ENCODE results near the gene RTF2. TPM values are rescaled to one million over a fixed set of nuclear protein-coding genes. Genes with fewer than 3 reads are reported as not detected.
"Not testable (repeated sequence)": the region's sequence is repeated elsewhere in the genome, so short reads cannot be mapped to it uniquely, and the experiment has no call there.

Gene RTF2
- total and polyA plus RNA-seq, 5 donors = 73.4 to 80.4 (median 78.7) TPM

- 95% methylated on average over 14 of the region's 14 CpGs for WGBS
Observed at GRCh38 chr20:56518126-56518525, 49.7 kb downstream of the RTF2 start.

GRCh38 chr20:56518721-56519398 lies 50.4 kb downstream of the RTF2 start:
- no peaks in the 10 kb centered on the region for H3K27me3 ChIP-seq (ENCODE audit: control insufficient read depth, insufficient read depth)
- DNase-seq = no peak
- no peaks in the 10 kb centered on the region for H3K9me3 ChIP-seq (ENCODE audit: control insufficient read depth, low read length)
- peaks cover 2% of the 10 kb centered on the region for H3K4me1 ChIP-seq (ENCODE audit: control insufficient read depth, insufficient read depth, low read length)
- intact Hi-C loops (cut with DNase I) = no loop called here
- no peak for ATAC-seq
- 95% methylated on average over 10 of the region's 10 CpGs for WGBS
- H3K4me3 ChIP-seq (ENCODE audit: low read length) = no peak overlapping the region
- no peak overlapping the region for H3K27ac ChIP-seq (ENCODE audit: low read length)

More at GRCh38 chr20:56518126-56518525, 49.7 kb downstream of the RTF2 start:
- intact Hi-C loops (cut with DNase I) = no loop called here
- H3K4me1 ChIP-seq (ENCODE audit: control insufficient read depth, insufficient read depth, low read length) = peaks cover 2% of the 10 kb centered on the region
- no peaks in the 10 kb centered on the region for H3K27me3 ChIP-seq (ENCODE audit: control insufficient read depth, insufficient read depth)
- H3K4me3 ChIP-seq (ENCODE audit: low read length) = no peak overlapping the region
- DNase-seq (no peak), ATAC-seq (no peak)
- H3K9me3 ChIP-seq (ENCODE audit: control insufficient read depth, low read length) = no peaks in the 10 kb centered on the region
- H3K27ac ChIP-seq (ENCODE audit: low read length) = no peak overlapping the region

- Histone ChIP-seq H3K4me3 (ENCODE audit: low read length) (no peak overlapping the region), H3K4me1 (ENCODE audit: control insufficient read depth, insufficient read depth, low read length) (peaks cover 2% of the 10 kb centered on the region), H3K27ac (ENCODE audit: low read length) (no peak overlapping the region), H3K27me3 (ENCODE audit: control insufficient read depth, insufficient read depth) (no peaks in the 10 kb centered on the region), H3K9me3 (ENCODE audit: control insufficient read depth, low read length) (no peaks in the 10 kb centered on the region)
- intact Hi-C loops (cut with DNase I) = no loop called here
- no peak for ATAC-seq
- 99% methylated on average over 10 of the region's 10 CpGs for WGBS
- no peak for DNase-seq
Observed at GRCh38 chr20:56519551-56519950, 51.1 kb downstream of the RTF2 start.

GRCh38 chr20:56520180-56520579 lies 51.8 kb downstream of the RTF2 start:
- intact Hi-C loops (cut with DNase I) = no loop called here
- WGBS = 98% methylated on average over 10 of the region's 10 CpGs
- H3K9me3 ChIP-seq (ENCODE audit: control insufficient read depth, low read length) = no peaks in the 10 kb centered on the region
- no peak for ATAC-seq
- no peak overlapping the region for H3K27ac ChIP-seq (ENCODE audit: low read length)
- no peaks in the 10 kb centered on the region for H3K27me3 ChIP-seq (ENCODE audit: control insufficient read depth, insufficient read depth)
- H3K4me1 ChIP-seq (ENCODE audit: control insufficient read depth, insufficient read depth, low read length) = peaks cover 2% of the 10 kb centered on the region
- H3K4me3 ChIP-seq (ENCODE audit: low read length) = no peak overlapping the region
- DNase-seq = no peak

- WGBS = 93% methylated on average over 13 of the region's 13 CpGs
- DNase-seq; H3K27ac ChIP-seq (ENCODE audit: low read length); H3K4me1 ChIP-seq (ENCODE audit: control insufficient read depth, insufficient read depth, low read length); intact Hi-C loops (cut with DNase I); H3K27me3 ChIP-seq (ENCODE audit: control insufficient read depth, insufficient read depth); H3K4me3 ChIP-seq (ENCODE audit: low read length); ATAC-seq; H3K9me3 ChIP-seq (ENCODE audit: control insufficient read depth, low read length): not testable (repeated sequence)
Observed at GRCh38 chr20:56520746-56521354, 52.4 kb downstream of the RTF2 start.

- no peaks in the 10 kb centered on the region for H3K27me3 ChIP-seq (ENCODE audit: control insufficient read depth, insufficient read depth)
- no peak overlapping the region for H3K27ac ChIP-seq (ENCODE audit: low read length)
- DNase-seq = no peak
- no peak overlapping the region for H3K4me3 ChIP-seq (ENCODE audit: low read length)
- ATAC-seq = no peak
- no peaks in the 10 kb centered on the region for H3K9me3 ChIP-seq (ENCODE audit: control insufficient read depth, low read length)
- intact Hi-C loops (cut with DNase I) = no loop called here
- WGBS = 87% methylated on average over 6 of the region's 6 CpGs
- H3K4me1 ChIP-seq (ENCODE audit: control insufficient read depth, insufficient read depth, low read length) = no peaks in the 10 kb centered on the region
Observed at GRCh38 chr20:56522311-56522710, 53.9 kb downstream of the RTF2 start.

- H3K9me3 ChIP-seq (ENCODE audit: control insufficient read depth, low read length); intact Hi-C loops (cut with DNase I); H3K27ac ChIP-seq (ENCODE audit: low read length); H3K4me1 ChIP-seq (ENCODE audit: control insufficient read depth, insufficient read depth, low read length); DNase-seq; H3K4me3 ChIP-seq (ENCODE audit: low read length); H3K27me3 ChIP-seq (ENCODE audit: control insufficient read depth, insufficient read depth); ATAC-seq: not testable (repeated sequence)
- 90% methylated on average over 7 of the region's 7 CpGs for WGBS
Observed at GRCh38 chr20:56524444-56524843, 56.0 kb downstream of the RTF2 start, which contains the start of gene FAM209A. TSS of gene FAM209A (plus strand) at chr20:56524744. CDS start at chr20:56524809, 65 bp downstream.

- 95% methylated on average over 7 of the region's 7 CpGs for WGBS
Observed at GRCh38 chr20:56527521-56527920, 59.1 kb downstream of the RTF2 start.

GRCh38 chr20:56532946-56533345 lies 64.5 kb downstream of the RTF2 start, which contains the start of gene FAM209B:
TSS of gene FAM209B (plus strand) at chr20:56533246. CDS start at chr20:56533342, 96 bp downstream.
- H3K4me1 ChIP-seq (ENCODE audit: control insufficient read depth, insufficient read depth, low read length); H3K27me3 ChIP-seq (ENCODE audit: control insufficient read depth, insufficient read depth); H3K4me3 ChIP-seq (ENCODE audit: low read length); ATAC-seq; H3K27ac ChIP-seq (ENCODE audit: low read length); H3K9me3 ChIP-seq (ENCODE audit: control insufficient read depth, low read length); DNase-seq; intact Hi-C loops (cut with DNase I): not testable (repeated sequence)
- 86% methylated on average over 9 of the region's 9 CpGs for WGBS

More at GRCh38 chr20:56527521-56527920, 59.1 kb downstream of the RTF2 start:
- H3K27ac ChIP-seq (ENCODE audit: low read length) = no peak overlapping the region
- intact Hi-C loops (cut with DNase I) = no loop called here
- no peak overlapping the region for H3K4me3 ChIP-seq (ENCODE audit: low read length)
- H3K27me3 ChIP-seq (ENCODE audit: control insufficient read depth, insufficient read depth) = no peaks in the 10 kb centered on the region
- no peaks in the 10 kb centered on the region for H3K9me3 ChIP-seq (ENCODE audit: control insufficient read depth, low read length)
- DNase-seq (no peak), ATAC-seq (no peak)
- no peaks in the 10 kb centered on the region for H3K4me1 ChIP-seq (ENCODE audit: control insufficient read depth, insufficient read depth, low read length)

- ATAC-seq (no peak), DNase-seq (no peak)
- intact Hi-C loops (cut with DNase I) = no loop called here
- WGBS = 68% methylated on average over 3 of the region's 3 CpGs
- H3K27me3 ChIP-seq (ENCODE audit: control insufficient read depth, insufficient read depth) = no peaks in the 10 kb centered on the region
- no peak overlapping the region for H3K4me3 ChIP-seq (ENCODE audit: low read length)
- H3K9me3 ChIP-seq (ENCODE audit: control insufficient read depth, low read length) = no peaks in the 10 kb centered on the region
- H3K27ac ChIP-seq (ENCODE audit: low read length) = no peak overlapping the region
- H3K4me1 ChIP-seq (ENCODE audit: control insufficient read depth, insufficient read depth, low read length) = no peaks in the 10 kb centered on the region
Observed at GRCh38 chr20:56537997-56538396, 69.6 kb downstream of the RTF2 start.

- ATAC-seq = no peak
- H3K4me3 ChIP-seq (ENCODE audit: low read length) = no peak overlapping the region
- 78% methylated on average over 6 of the region's 6 CpGs for WGBS
- no peak for DNase-seq
- no peaks in the 10 kb centered on the region for H3K27me3 ChIP-seq (ENCODE audit: control insufficient read depth, insufficient read depth)
- H3K4me1 ChIP-seq (ENCODE audit: control insufficient read depth, insufficient read depth, low read length) = no peaks in the 10 kb centered on the region
- H3K27ac ChIP-seq (ENCODE audit: low read length) = no peak overlapping the region
- no peaks in the 10 kb centered on the region for H3K9me3 ChIP-seq (ENCODE audit: control insufficient read depth, low read length)
- intact Hi-C loops (cut with DNase I) = loop anchor here in 1 of 4 donors (10.0 kb wide), 1 partner anchor 804 kb away; no protein-coding TSS in a partner anchor
Observed at GRCh38 chr20:56540415-56540814, 72.0 kb downstream of the RTF2 start.

All from right cardiac atrium (tissue), 5 donors.